Posterior vena cava (tissue), 2 donors: ENCODE results near the gene C1orf94. TPM values are rescaled to one million over a fixed set of nuclear protein-coding genes. Genes with fewer than 3 reads are reported as not detected.

Experiments
- DNase-seq: peaks from one replicate; pipeline ENCODE4 v3.0.0-alpha.2; 2020; ENCODE audit warnings: low spot score
- intact Hi-C, 2 donors: fragments of 100-400 bp; cut with DNase I; formaldehyde crosslinking; loops; one replicate each; pipeline versions ENCODE4 v1.14.1 to v1.14.2; 2022 to 2023
- total RNA-seq, 2 donors: library from RNA; stranded (reverse); fragmentation: NEBNext Ultra II Directional; extraction: Animal tissue kit (Norgen Biotek cat#: 25700); gene quantifications; one replicate each; pipeline ENCODE4 v1.2.1, GENCODE V29; 2021
- donor health status: DM: yes; HTN: yes; CAD: no.
- donor health status: DM: yes; HTN: yes; CAD: no.

C1orf94 gene
- total RNA-seq, 2 donors from 2014 or later: not detected

DNA sequence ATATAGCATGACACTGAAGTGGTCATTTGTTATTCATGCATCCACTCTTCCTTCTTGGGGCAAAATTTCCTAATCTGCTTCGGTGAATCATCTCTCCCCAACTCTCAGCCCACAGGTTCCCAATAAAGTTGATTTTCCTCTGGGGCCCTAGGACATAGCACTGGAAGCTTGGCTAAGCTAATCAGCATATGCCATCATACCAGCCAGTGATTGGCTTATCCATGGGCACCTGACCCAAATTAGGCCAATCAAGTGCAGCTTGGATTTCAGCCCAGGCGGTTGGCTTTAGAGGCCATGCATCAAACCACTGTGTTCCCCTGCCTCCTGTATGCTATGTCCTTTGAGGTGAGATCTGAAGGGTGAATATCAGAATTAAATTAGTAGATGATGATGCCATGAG is 58.9 kb downstream of the C1orf94 start:
- intact Hi-C loops: no loop called here
- DNase-seq: no peak

DNA sequence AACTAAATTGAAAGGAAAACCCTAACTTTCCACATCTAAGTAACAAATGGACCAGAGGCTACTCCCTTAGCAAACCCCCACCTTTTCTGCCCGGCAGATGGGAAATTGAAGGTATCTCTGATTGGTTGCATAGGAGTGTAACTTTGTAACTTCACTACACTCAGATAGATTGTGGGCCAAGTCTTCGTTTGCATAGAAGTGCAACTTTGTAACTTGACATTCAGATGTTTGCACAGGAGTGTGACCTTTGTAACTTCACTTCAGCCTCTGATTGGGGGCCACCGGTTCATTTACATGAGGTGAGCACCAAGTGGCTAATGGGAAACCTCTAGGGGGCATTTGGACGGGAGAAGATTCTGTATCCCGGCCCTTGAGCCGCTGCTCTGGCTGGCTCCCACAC is 59.4 kb downstream of the C1orf94 start:
- intact Hi-C loops: no loop called here
- no peak for DNase-seq

DNA sequence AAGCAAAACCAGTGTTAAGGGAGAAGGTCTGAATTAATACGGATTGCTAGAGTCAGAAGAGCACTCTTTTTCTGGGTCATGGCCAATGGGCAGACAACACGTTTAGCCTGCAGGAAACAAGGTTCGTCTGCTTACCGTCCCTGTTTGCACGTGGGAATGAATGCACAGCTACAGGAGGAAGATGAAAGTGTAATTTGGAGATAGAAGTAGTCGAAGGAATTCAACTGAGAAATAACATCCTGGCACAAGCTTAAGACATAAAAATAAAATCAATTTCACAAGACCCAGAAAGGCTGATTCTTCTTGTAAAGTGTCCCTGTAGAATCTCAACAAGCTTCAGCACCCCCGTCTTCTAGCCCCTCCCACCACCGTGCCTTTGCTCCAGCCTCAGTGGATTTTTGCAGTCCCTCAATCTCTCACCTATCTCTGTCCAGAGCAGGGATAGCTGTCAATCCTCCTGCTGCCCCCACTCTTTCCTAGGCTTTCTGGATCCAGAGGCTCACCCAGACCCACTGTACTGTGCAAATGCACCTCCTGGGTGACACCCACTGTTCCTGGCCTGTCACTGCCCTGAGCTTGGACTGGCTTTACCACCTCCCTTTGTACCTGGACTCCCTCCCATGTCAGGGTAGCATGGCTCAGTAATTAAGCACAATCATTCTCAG is 60.6 kb downstream of the C1orf94 start:
- DNase-seq: no peak
- intact Hi-C loops: no loop called here

DNA sequence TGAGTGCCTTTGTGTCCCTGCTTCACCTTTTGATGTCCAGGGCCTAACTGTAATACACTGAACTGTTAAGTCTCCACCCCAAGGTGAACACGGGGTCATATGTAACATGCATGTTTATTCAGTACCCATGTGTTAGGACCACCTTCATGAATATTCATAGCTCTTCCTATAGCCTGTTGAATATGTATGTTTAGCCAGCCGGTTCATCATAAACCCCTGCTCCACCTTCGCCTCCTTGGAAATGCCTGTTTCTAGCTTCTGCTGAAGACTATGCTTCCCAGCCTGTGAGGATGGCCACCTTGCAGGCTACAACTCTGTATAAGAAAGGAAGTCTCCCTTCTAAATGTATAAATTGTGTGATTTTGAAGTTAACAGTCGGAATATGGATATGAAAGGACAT is 69.3 kb downstream of the C1orf94 start:
- DNase-seq: no peak
- intact Hi-C loops: no loop called here

DNA sequence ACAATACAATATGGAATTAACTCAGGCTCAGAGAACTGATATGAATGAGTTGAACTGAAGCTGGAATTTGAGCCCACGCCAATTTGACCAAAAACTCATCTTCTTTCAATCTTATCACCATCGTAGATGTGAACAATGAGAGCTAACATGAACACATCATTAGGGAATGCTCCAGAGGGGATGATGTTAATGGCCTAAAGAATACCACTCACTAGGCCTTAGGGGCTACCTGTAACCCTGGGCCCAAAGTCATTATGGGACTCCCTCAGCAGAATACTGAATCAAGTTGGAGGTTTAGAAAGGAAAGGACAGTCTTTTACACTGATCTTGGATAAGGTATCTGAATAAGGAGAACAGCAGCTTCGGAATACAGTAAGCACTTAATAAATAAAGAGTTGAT is 73.6 kb downstream of the C1orf94 start:
- no peak for DNase-seq
- intact Hi-C loops: no loop called here

DNA sequence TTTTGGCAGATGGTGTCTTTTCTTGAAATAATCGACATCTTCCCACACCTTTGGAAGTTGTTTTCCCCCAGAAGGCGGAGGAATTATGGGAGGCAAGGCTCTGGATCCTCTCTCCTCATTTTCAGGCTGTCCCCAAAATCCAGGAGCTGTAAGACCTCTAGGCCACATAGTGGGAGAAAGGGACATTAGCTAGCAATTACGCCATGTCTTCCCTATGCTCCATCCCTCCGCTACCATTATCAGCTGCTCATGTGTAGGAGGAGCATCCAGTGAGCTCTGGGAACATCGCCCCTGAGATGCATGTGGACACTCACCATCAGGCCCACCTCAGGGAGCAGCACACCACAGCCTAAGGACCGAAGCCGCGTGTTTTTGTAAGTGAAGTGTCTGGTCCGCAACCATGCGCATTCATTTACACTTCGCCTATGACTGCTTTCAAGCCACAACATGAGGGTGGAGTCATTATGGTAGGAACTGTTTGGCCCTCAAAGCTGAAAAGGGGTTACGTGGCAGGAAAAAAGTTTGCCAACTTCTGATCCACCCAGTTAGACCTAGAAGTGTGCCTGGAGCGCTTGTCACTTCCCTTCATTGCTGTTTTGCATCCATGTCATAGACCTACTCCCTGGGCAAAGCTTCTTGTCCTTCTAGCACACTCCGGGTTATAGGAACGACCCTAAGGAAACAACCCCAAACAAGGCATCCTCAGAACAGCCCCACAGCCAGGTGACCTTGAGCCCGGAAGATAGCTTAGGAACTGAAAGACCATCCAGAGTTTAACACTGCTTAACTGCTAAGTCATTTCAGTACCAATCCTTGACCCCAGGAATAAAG is 85.5 kb downstream of the C1orf94 start:
- DNase-seq: no peak
- intact Hi-C loops: no loop called here

DNA sequence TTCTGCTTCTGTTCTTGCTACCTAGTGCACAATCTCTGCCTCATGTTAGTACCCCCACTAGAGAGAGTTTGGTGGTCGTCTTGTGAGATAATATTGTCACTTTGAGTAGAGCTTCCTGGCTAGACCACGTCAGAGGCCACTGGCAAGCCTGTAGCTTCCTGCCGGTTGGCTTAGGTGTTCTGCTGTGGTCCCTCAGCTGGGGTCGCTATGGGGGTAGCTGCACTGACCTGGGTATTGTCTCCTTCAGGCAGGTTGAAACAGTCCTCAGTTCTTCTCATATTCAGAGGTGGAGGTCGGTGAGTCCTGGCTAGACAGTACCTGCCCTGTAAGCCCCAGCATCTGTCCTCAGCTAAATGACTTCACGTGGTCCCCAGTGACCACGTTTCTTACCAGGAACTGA is 86.2 kb downstream of the C1orf94 start:
- intact Hi-C loops: no loop called here
- no peak for DNase-seq

DNA sequence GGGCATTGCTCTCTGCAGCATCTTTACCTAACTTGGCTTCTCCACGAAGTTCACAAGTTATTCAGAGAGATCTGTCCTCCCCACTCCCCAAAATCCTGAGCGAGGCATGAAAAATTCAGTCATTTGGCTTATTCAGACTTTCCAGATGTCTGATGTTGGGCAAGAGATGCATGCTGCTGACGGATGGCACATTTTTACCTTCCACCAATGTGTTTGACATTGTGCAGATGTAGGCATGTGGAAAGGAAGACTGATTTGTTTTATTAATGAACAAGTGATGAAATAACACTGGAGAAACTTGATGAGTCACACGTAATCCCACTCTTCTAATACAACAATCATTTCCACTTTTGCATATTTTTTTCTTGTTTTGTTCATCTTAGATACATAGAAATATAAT is 86.7 kb downstream of the C1orf94 start:
- intact Hi-C loops: no loop called here
- no peak for DNase-seq

DNA sequence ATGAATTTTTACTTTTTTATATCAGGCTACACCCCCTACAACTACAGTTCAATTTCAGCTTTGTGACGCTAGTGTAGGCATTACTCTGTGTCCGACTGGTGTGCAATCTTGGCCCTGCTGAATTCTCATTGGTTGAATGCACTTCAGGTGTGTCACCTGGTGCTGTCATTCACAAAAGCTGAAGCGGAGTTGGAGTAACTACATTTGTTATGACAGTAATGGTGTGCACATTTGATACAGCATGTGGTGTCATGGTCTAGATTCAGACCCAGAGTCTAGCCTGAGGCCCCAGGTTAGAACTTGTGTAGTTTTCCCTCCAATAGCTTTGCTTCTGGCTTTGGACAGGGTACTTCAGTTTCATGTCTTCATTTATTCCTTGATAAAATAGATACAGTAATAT is 88.7 kb downstream of the C1orf94 start:
- intact Hi-C loops: no loop called here
- DNase-seq: no peak

DNA sequence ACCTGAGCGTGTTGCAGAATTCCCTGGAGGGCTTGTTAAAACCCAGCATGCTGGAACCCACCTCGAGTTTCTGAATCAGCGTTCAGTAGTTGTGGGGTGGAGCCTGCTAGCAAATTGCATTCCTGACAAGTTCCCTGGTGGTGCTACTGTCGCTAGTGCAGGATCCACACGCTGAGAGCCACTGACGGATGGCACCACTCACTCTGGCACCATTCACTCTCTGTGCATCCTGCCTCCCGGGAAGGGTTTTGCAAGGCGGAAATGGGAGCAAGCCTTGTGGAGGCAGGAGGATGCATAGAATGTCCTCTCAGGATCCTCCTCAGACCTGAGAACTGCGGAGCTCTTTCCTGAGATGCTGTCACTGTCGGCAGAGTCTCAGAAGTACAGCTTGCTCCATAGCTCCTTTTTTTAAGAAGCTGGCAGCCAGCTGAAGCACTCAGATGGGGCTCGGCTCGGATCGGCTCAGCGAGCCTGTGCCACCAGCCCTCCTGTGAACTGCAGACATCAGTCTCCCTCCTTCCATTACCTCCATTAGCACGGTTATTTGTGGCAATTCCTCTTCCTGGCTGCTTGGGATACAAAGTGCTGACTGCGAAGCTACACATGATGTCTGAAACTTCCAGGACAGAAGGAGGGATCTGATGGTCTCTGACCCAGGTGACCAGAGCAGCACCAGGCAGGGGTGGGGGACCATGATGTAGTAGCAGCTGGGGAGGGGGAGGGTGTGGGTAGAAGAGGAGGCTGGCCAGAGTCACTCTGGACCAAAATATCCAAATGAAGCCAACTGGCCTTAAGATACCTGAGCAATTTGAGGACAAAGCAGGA is 89.6 kb downstream of the C1orf94 start:
- intact Hi-C loops: no loop called here
- no peak for DNase-seq

DNA sequence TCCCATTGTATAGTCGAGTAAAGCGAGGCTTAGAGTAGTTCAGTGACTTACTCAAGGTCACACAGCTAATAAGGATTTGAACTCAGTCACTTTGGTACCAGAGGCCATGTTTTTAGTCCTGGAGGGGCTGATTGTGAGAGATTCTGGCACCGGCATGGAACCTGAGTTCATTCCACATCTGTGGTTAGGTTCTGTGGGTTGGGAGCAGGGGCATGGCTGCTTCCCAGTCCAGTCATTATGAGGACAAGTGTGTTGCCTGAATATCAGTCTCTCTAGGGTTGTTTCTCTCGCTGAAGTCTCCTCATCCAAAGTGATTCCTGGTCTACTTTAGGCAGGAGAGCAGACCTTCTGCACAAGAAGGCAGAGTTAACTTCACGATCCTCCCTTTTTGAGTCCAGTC is 90.6 kb downstream of the C1orf94 start:
- intact Hi-C loops: no loop called here

DNA sequence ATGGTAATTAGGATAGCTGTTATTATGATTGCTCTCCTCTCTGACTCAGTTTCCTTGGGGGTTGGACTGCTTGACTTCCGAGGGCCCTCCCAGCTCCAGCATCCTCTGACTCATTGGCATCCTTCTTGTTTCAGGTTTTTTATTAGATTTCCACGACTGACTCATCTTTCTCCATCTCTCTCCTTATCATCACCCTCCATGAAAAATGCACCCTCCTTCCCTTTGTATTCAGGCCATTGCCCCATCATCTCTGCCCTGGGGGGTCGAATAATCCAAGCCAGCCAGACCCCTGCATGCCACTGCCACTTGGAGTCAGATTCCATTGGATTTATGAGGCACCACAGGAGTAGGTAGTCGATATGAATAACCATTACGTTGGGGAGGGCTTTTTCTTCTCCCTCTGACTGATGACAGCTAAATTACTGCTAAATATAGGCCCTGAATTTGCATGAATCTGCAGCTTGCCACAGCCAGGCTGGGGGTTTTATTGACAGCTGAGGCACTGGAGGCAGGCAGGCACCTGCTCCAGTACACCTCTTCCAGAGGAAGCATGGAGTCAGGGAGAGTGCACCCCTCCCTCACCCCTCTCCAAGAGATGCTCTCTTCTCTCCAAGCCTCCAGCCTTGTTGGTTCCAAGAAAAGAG is 91.7 kb downstream of the C1orf94 start:
- DNase-seq: peak; percentile 79
- intact Hi-C loops: no loop called here

More for the DNA sequence above, 90.6 kb downstream of the C1orf94 start:
- no peak for DNase-seq

Other genes starting within 250 kb of the C1orf94 start
- 1 to 10 TPM; 2.4 to 3.1 TPM for gene CSMD2, start 11.7 kb upstream of the C1orf94 start, total RNA-seq